ENCODE measurements around the gene CKAP4. TPM values are rescaled to one million over a fixed set of nuclear protein-coding genes. Genes with fewer than 3 reads are reported as not detected.

Gene CKAP4
- total and polyA plus RNA-seq, 2 experiments from 2014 or later, result 139 to 151 TPM

DNA sequence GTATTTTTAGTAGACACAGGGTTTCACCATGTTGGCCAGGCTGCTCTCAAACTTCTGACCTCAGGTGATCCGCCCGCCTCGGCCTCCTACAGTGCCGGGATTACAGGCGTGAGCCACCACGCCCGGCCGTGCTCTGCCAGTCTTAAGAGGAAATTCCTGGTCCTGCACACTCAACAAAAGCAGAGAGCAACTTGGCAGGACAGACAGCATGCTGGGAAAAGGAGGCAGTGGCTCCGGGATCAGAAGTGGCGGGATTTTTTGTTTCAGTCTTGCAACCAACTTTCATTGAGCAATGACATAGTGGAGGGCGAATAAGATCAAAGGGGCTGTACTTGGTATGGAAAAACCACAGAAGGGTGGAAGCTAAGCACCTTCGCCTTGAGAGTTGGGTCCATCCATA, 2.1 kb downstream of the CKAP4 start:
- TF ChIP-seq, protein P1, sequence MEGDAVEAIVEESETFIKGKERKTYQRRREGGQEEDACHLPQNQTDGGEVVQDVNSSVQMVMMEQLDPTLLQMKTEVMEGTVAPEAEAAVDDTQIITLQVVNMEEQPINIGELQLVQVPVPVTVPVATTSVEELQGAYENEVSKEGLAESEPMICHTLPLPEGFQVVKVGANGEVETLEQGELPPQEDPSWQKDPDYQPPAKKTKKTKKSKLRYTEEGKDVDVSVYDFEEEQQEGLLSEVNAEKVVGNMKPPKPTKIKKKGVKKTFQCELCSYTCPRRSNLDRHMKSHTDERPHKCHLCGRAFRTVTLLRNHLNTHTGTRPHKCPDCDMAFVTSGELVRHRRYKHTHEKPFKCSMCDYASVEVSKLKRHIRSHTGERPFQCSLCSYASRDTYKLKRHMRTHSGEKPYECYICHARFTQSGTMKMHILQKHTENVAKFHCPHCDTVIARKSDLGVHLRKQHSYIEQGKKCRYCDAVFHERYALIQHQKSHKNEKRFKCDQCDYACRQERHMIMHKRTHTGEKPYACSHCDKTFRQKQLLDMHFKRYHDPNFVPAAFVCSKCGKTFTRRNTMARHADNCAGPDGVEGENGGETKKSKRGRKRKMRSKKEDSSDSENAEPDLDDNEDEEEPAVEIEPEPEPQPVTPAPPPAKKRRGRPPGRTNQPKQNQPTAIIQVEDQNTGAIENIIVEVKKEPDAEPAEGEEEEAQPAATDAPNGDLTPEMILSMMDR (IDR thresholded peaks at IDR 0.05; ENCODE audit: low read depth, low read length), result no peak
- DNase-seq (ENCODE audit: low read depth in 1 of 2, low spot score in 1 of 2), result peak in 1 of 2 donors; percentile 88
- peak overlapping the region; percentile 49 for H3K4me3 ChIP-seq

DNA sequence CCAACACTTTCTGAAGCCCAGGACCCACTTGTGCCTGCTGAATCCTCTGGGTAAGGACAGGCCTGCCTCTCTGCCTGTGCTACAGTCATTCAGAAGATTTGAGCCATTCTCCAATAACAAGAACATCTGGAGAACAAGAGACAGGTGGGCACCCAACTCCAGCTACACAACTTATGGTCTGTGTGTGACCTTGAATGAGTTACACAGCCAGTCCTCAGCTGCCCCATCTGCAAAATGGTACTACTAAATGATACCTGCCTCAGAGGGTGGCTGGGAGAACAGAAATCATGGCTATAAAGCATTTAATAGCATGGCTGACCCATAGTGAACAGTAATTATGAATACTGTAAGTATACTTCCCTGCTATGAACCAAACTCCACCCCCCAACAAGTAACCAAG, 4.2 kb downstream of the CKAP4 start:
- H3K27ac ChIP-seq, result peak overlapping the region; percentile 45
- no peaks in the 10 kb centered on the region for H3K9me3 ChIP-seq (ENCODE audit: low read depth)
- no peak overlapping the region for H3K4me3 ChIP-seq
- H3K36me3 ChIP-seq, result peaks cover 14% of the 10 kb centered on the region
- peaks cover 18% of the 10 kb centered on the region for H3K4me1 ChIP-seq (ENCODE audit: low read depth)
- DNase-seq (ENCODE audit: low read depth in 1 of 2, low spot score in 1 of 2), result no peak
- no peaks in the 10 kb centered on the region for H3K27me3 ChIP-seq
- TF ChIP-seq, protein P1 (IDR thresholded peaks at IDR 0.05; ENCODE audit: low read depth, low read length), result no peak

More for the DNA sequence above, 2.1 kb downstream of the CKAP4 start:
- Histone ChIP-seq H3K9me3 (ENCODE audit: low read depth) (no peaks in the 10 kb centered on the region), H3K36me3 (peaks cover 10% of the 10 kb centered on the region), H3K27ac (no peak overlapping the region), H3K4me1 (ENCODE audit: low read depth) (peaks cover 16% of the 10 kb centered on the region), H3K27me3 (no peaks in the 10 kb centered on the region)

DNA sequence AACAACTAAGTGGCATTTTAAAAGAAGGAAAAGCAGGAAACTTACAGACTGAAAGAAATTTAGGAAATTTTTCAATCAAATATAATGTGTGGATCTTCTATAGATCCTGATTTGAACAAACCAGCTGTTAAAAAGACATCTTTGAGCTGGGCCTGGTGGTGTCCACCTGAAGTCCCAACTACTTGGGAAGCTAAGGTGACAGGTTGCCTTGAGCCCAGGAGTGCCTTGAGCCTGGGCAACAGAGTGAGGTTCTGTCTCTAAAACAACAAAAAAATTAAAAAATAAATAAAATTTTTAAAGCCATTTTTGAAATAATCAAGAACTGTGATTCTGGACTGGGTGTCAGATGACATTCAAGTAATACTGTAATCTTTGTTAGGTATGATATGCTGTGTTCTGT, 7.0 kb downstream of the CKAP4 start:
- H3K27me3 ChIP-seq, result no peaks in the 10 kb centered on the region
- peaks cover 16% of the 10 kb centered on the region for H3K36me3 ChIP-seq

DNA sequence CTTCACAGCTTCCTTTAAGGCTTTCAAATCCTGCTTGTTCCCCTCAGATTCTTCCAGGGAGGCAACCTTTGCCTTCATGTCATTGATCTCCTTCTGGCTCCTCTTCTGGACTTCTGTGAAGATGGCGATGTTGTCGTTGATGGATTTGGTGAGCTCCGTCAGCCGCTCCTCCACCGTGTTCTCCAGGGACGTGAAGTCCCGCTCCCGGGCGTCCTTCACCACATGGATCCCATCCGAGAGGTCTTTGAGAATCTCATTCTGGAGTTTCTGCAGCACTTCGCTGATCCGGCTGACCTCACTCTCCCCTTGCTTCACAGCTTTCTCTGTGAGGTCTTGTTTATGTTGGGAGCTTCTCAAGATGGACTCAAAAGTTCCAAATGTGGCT, 7.9 kb downstream of the CKAP4 start:
- H3K9me3 ChIP-seq (ENCODE audit: low read depth), result no peaks in the 10 kb centered on the region
- H3K27ac ChIP-seq, result no peak overlapping the region
- DNase-seq (ENCODE audit: low read depth in 1 of 2, low spot score in 1 of 2), result no peak
- H3K27me3 ChIP-seq, result no peaks in the 10 kb centered on the region
- TF ChIP-seq, protein P1 (IDR thresholded peaks at IDR 0.05; ENCODE audit: low read depth, low read length), result no peak
- H3K4me1 ChIP-seq (ENCODE audit: low read depth), result peaks cover 16% of the 10 kb centered on the region
- H3K36me3 ChIP-seq, result peaks cover 16% of the 10 kb centered on the region
- no peak overlapping the region for H3K4me3 ChIP-seq

More for the DNA sequence above, 7.0 kb downstream of the CKAP4 start:
- DNase-seq (ENCODE audit: low read depth in 1 of 2, low spot score in 1 of 2), result no peak
- Histone ChIP-seq H3K9me3 (ENCODE audit: low read depth) (no peaks in the 10 kb centered on the region), H3K4me1 (ENCODE audit: low read depth) (peaks cover 23% of the 10 kb centered on the region), H3K4me3 (no peak overlapping the region), H3K27ac (no peak overlapping the region)
- TF ChIP-seq, protein P1 (IDR thresholded peaks at IDR 0.05; ENCODE audit: low read depth, low read length), result no peak

DNA sequence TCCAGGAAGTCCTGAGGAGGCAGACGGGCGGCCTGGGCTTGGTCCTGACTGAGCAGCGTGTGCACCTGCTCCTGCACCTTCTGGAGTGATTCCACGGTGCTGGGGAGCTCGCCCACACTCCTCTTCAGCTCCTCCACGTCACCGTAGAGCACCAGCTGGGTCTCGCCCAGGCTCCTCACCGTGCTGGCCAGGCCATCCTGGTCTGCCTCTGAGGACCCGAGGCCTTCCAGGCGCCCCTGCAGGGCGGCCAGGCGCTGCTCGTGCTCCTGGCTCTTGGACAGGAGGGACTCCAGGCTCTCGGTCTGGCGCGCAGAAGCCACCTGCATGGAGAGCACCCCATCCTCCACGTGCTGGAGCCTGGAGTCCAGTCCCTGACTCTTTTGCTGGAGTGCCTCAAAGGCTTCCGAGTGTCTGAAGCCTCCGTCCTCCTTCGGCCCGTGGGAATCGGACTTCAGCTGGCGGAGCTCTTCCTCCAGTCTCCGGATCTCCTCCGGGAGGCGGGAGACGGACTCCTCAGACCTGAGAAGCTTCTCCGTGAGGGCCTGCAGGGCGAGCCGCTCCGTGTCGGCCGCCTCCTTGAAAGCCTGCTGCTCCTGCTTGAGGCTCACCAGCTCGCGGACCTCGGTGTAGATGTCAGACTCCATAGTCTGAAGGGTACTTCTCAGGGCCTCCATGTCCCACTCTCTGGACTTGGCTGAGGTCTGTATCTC, 8.4 kb downstream of the CKAP4 start:
- TF ChIP-seq, protein P1 (IDR thresholded peaks at IDR 0.05; ENCODE audit: low read depth, low read length), result no peak
- Histone ChIP-seq H3K9me3 (ENCODE audit: low read depth) (no peaks in the 10 kb centered on the region), H3K4me1 (ENCODE audit: low read depth) (peaks cover 14% of the 10 kb centered on the region), H3K4me3 (no peak overlapping the region), H3K27me3 (no peaks in the 10 kb centered on the region), H3K27ac (peak overlapping the region; percentile 89), H3K36me3 (peaks cover 16% of the 10 kb centered on the region)
- no peak for DNase-seq (ENCODE audit: low read depth in 1 of 2, low spot score in 1 of 2)

Measured in cardiac muscle cell (in vitro differentiated cells and primary cell).